ENCODE results near the gene EIF2A. TPM values are rescaled to one million over a fixed set of nuclear protein-coding genes. Genes with fewer than 3 reads are reported as not detected.

EIF2A gene
- total RNA-seq, 2 donors from 2014 or later, result 71.9 to 141 TPM

DNA sequence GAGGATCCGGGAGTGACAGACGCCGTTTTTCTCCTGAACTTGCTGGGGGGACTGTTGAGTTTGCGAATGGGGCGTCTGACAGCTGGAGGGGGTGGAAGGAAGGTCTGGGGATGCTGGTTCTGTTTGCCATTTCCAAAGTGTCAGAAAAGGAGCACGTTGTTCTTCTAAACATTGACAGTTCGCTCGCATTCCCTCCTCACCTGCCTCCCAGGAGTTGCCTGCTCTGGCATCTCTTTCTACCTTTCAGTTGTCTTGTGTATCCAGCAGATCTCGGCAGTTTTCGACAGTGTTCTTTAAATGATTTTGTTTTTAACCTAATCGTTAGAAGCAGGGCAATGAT is 57.4 kb downstream of the EIF2A start:
- intact Hi-C loops (cut with DNase I), result loop anchor here (5.0 to 10.0 kb wide), 3 partner anchors 57 to 197 kb away; partner anchors contain the start of genes EIF2A, SERP1, SIAH2 and TSC22D2
- Histone ChIP-seq H3K9me3 (no peaks in the 10 kb centered on the region), H3K4me1 (replicated peaks) (no peaks in the 10 kb centered on the region), H3K4me3 (peak overlapping the region; percentile 60 to 84), H3K36me3 (no peaks in the 10 kb centered on the region), H3K27ac (peak overlapping the region; percentile 95 to 96), H3K27me3 (replicated peaks; ENCODE audit: insufficient read depth) (no peaks in the 10 kb centered on the region)
- DNase-seq (ENCODE audit: low spot score), result peak; percentile 32
- under 1% methylated on average over 11 of the region's 11 CpGs for WGBS
- TF ChIP-seq POLR2AphosphoS5 (IDR thresholded peaks at IDR 0.05) (no peak), POLR2A (IDR thresholded peaks at IDR 0.05) (no peak)
- TF ChIP-seq, protein P1, sequence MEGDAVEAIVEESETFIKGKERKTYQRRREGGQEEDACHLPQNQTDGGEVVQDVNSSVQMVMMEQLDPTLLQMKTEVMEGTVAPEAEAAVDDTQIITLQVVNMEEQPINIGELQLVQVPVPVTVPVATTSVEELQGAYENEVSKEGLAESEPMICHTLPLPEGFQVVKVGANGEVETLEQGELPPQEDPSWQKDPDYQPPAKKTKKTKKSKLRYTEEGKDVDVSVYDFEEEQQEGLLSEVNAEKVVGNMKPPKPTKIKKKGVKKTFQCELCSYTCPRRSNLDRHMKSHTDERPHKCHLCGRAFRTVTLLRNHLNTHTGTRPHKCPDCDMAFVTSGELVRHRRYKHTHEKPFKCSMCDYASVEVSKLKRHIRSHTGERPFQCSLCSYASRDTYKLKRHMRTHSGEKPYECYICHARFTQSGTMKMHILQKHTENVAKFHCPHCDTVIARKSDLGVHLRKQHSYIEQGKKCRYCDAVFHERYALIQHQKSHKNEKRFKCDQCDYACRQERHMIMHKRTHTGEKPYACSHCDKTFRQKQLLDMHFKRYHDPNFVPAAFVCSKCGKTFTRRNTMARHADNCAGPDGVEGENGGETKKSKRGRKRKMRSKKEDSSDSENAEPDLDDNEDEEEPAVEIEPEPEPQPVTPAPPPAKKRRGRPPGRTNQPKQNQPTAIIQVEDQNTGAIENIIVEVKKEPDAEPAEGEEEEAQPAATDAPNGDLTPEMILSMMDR (IDR thresholded peaks at IDR 0.05), result no peak

DNA sequence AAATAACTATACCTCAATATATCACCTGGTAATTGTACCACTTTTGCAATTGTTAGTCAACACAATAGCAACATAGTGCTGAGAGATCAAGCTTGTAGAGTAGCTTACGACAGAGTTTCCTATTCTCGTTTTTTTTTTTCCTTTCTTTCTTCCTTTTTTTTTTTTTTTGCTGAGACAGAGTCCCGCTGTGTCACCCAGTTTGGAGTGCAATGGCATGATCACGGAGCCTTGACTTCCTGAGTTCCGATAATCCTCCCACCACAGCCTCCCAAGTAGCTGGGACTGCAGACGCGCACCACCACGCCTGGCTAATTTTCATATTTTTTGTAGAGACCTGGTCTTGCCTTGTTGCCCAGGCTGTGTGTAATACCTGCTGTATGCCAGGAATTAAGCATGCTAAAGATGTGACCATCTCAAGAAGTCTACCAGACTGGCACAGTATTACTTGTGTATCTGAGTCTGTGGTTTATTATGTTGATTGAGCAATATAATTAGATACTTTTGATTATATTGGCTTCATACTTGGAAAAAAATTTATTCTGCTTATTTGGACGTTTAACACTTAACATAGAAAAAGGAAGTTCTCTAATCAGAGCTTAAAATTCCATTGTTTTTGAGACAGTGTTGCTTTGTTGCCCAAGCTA is 59.5 kb downstream of the EIF2A start:
- Histone ChIP-seq H3K4me3 (no peak overlapping the region), H3K36me3 (no peaks in the 10 kb centered on the region), H3K4me1 (replicated peaks) (no peaks in the 10 kb centered on the region), H3K27me3 (replicated peaks; ENCODE audit: insufficient read depth) (no peaks in the 10 kb centered on the region), H3K27ac (no peak overlapping the region), H3K9me3 (no peaks in the 10 kb centered on the region)
- no peak for TF ChIP-seq POLR2AphosphoS5 (IDR thresholded peaks at IDR 0.05)
- TF ChIP-seq, protein P1 (IDR thresholded peaks at IDR 0.05), result no peak
- no peak for TF ChIP-seq POLR2A (IDR thresholded peaks at IDR 0.05)
- DNase-seq (ENCODE audit: low spot score), result no peak
- intact Hi-C loops (cut with DNase I), result loop anchor here (10.0 kb wide), 1 partner anchor 159 kb away; the partner anchor contains the start of gene SIAH2
- 79% methylated on average over 9 of the region's 9 CpGs for WGBS

DNA sequence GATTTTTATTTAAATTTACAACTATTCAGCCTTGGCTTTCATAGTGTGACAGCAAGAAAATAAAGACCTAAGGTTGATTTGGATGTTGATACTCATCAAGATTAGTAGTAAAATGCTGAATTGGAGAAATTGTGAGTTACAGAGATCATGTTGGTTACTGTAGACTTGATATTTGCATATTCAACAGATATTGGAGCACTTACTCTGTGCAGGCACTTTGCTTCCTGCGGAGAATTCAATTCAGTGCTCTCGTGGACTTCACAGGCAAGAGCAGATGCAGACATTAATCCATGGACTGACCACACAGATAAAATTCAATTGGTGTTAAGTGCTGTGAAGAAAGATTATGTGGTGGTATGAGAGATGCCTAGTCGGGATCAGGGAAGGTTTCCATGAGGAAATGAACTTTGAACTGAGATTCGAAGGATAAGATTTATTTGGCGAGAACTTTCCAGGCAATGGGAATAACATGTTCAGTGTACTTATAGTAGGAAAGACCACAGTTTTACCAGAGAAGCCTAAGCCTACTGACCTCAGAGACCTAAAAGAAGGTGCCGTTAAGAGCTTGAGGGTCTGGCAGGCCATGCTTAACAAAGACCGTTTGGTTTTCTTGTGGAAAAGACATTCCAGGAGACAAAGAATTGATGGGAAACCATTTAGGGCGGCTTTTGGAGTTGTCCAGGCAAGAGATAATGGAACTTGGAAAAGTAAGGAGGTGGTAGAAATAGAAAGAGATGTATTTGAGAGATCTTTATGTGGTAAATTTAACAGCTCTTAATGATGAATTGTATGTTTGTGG is 60.9 kb downstream of the EIF2A start:
- Histone ChIP-seq H3K4me1 (replicated peaks) (no peaks in the 10 kb centered on the region), H3K9me3 (no peaks in the 10 kb centered on the region), H3K27me3 (replicated peaks; ENCODE audit: insufficient read depth) (no peaks in the 10 kb centered on the region), H3K27ac (no peak overlapping the region), H3K4me3 (no peak overlapping the region), H3K36me3 (no peaks in the 10 kb centered on the region)
- TF ChIP-seq POLR2A (IDR thresholded peaks at IDR 0.05), result no peak
- no peak for TF ChIP-seq POLR2AphosphoS5 (IDR thresholded peaks at IDR 0.05)
- TF ChIP-seq, protein P1 (IDR thresholded peaks at IDR 0.05), result no peak
- WGBS, result 83% methylated on average over 8 of the region's 8 CpGs
- DNase-seq (ENCODE audit: low spot score), result no peak
- intact Hi-C loops (cut with DNase I), result loop anchor here (10.0 kb wide), 1 partner anchor 157 kb away; the partner anchor contains the start of gene SIAH2

DNA sequence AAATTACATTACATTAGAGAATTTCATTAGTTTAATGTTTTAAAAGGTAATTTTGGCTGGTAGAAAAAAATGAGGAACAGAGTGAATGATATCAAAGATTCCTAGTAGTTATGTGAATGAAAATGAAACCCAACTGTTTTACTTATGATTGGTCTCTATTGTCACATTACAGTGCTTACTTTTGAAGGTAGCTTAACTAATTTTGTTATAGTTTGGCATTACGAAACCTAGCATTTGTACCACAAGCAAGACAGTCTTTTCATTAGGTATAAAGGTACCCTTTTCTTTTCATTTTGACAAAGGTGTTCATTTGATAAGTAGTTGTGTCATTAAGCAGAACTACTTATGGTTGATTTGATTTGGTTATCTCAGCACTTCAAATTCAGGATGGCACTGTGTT is 63.4 kb downstream of the EIF2A start:
- Histone ChIP-seq H3K36me3 (no peaks in the 10 kb centered on the region), H3K27me3 (replicated peaks; ENCODE audit: insufficient read depth) (no peaks in the 10 kb centered on the region), H3K27ac (no peak overlapping the region), H3K9me3 (no peaks in the 10 kb centered on the region), H3K4me1 (replicated peaks) (no peaks in the 10 kb centered on the region), H3K4me3 (no peak overlapping the region)
- WGBS, result 0% methylated on average over 1 of the region's 1 CpG
- no peak for TF ChIP-seq POLR2A (IDR thresholded peaks at IDR 0.05)
- TF ChIP-seq POLR2AphosphoS5 (IDR thresholded peaks at IDR 0.05), result no peak
- TF ChIP-seq, protein P1 (IDR thresholded peaks at IDR 0.05), result no peak
- DNase-seq (ENCODE audit: low spot score), result no peak
- intact Hi-C loops (cut with DNase I), result loop anchor here (10.0 kb wide), 1 partner anchor 155 kb away; the partner anchor contains the start of gene SIAH2
